Glutamatergic neuron (in vitro differentiated cells): ENCODE data around the gene CSTPP1. TPM values are rescaled to one million over a fixed set of nuclear protein-coding genes. Genes with fewer than 3 reads are reported as not detected.

ENCODE experiments used
- DNase-seq: peaks from one replicate; pipeline ENCODE4 v3.0.0; 2022
- H3K27ac Mint-ChIP-seq: one replicate; pipeline ENCODE4 v1.8.0; 2020; ENCODE audit warnings: mild to moderate bottlenecking, mixed read lengths, inconsistent platforms; ENCODE audit not compliant: unreplicated experiment
- H3K27me3 Mint-ChIP-seq: one replicate; pipeline ENCODE4 v1.8.0; 2020; ENCODE audit warnings: mild to moderate bottlenecking, moderate library complexity, mixed read lengths, inconsistent platforms; ENCODE audit not compliant: unreplicated experiment
- H3K36me3 Mint-ChIP-seq: one replicate; pipeline ENCODE4 v1.8.0; 2020; ENCODE audit warnings: mild to moderate bottlenecking, mixed read lengths, inconsistent platforms; ENCODE audit not compliant: unreplicated experiment
- H3K4me1 Mint-ChIP-seq: one replicate; pipeline ENCODE4 v1.8.0; 2020; ENCODE audit warnings: mild to moderate bottlenecking, low read depth, mixed read lengths, inconsistent platforms; ENCODE audit not compliant: unreplicated experiment
- H3K4me3 Mint-ChIP-seq: one replicate; pipeline ENCODE4 v1.8.0; 2020; ENCODE audit warnings: mild to moderate bottlenecking, mixed read lengths, inconsistent platforms; ENCODE audit not compliant: unreplicated experiment
- H3K9me3 Mint-ChIP-seq: one replicate; pipeline ENCODE4 v1.8.0; 2020; ENCODE audit warnings: mild to moderate bottlenecking, moderate library complexity, mixed read lengths, inconsistent platforms; ENCODE audit not compliant: unreplicated experiment
- CTCF ChIP-seq: fragments of 200-600 bp; sonication (generic); IDR thresholded peaks from one replicate; pipeline ENCODE4 v1.5.0; 2021; ENCODE audit not compliant: partially characterized antibody, unreplicated experiment
- total RNA-seq: library from RNA; stranded (reverse); fragmentation: NEBNext Ultra II Directional; extraction: Animal tissue kit (Norgen Biotek cat#: 25700); gene quantifications from one replicate; pipeline ENCODE4 v1.2.1, GENCODE V29; 2021; ENCODE audit not compliant: unreplicated experiment

CSTPP1 gene
- total RNA-seq, 1 donor from 2014 or later = 35.5 TPM

DNA sequence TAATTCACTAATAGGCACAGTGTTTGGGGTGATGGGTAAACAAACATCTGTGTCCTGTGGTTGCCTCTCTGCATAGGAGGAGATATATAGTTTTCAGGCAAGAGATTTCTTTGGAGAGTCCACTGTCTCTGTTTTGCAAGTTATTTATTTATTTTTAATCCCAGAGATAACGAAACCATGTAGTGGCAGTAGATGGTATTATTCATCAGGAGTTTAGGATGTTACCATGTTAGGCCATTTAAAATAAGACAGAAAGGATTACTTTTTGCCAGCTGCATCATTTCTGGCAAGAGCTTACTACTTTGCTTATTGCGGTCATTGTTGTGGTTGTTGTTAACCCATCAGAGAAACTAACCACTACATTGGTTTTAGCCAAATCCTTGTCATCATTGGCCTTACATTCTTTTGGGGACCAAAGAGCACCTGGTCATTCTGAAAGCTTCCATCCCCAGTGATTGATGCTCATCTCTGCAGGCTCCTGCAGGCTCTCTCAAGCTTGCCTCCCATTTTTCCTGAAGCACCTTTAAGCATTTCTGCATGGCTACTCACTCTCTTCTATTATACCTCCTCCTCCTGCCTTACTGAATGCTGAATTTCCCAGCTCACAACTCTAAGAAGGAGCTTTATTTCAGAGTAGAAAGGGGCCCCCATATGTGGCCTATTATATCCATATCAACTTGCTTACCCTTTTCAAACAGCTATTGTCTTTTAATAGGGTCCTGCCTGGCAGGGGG, 84.4 kb downstream of the CSTPP1 start:
- TF ChIP-seq CTCF = no peak
- peaks cover 3% of the 10 kb centered on the region for H3K9me3 Mint-ChIP-seq
- no peak overlapping the region for H3K4me3 Mint-ChIP-seq
- H3K4me1 Mint-ChIP-seq = peaks cover 3% of the 10 kb centered on the region
- H3K36me3 Mint-ChIP-seq = no peaks in the 10 kb centered on the region
- peaks cover 4% of the 10 kb centered on the region for H3K27me3 Mint-ChIP-seq
- DNase-seq = no peak
- no peak overlapping the region for H3K27ac Mint-ChIP-seq

DNA sequence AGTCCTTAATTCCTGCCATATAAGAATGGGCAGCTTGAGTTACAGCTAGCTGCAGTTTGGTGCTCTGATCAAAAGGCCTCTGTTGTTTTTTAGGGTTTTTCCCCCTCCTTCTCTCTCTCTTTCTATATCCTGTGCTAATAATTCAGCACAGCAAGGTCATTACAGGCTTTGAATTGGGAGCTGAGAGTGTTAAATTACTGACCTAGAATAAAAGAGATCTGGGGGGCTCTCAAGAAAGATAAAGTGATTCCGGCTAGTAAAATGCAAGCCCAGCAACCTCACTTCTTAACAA, 84.9 kb downstream of the CSTPP1 start:
- Mint-ChIP-seq H3K9me3 (peaks cover 3% of the 10 kb centered on the region), H3K4me3 (no peak overlapping the region), H3K4me1 (peaks cover 4% of the 10 kb centered on the region), H3K27me3 (peaks cover 4% of the 10 kb centered on the region), H3K36me3 (no peaks in the 10 kb centered on the region), H3K27ac (no peak overlapping the region)
- DNase-seq = no peak
- TF ChIP-seq CTCF = no peak

- Mint-ChIP-seq H3K4me1 (peaks cover 4% of the 10 kb centered on the region), H3K27me3 (peaks cover 3% of the 10 kb centered on the region), H3K36me3 (no peaks in the 10 kb centered on the region), H3K27ac (no peak overlapping the region), H3K9me3 (peaks cover 3% of the 10 kb centered on the region), H3K4me3 (no peak overlapping the region)
- DNase-seq = no peak
- TF ChIP-seq CTCF = no peak
Measured at GRCh38 chr11:47021965-47022364, 85.4 kb downstream of the CSTPP1 start.

GRCh38 chr11:47028195-47029093, 91.9 kb downstream of the CSTPP1 start:
- Mint-ChIP-seq H3K4me1 (peaks cover 4% of the 10 kb centered on the region), H3K36me3 (no peaks in the 10 kb centered on the region), H3K27ac (no peak overlapping the region), H3K9me3 (peaks cover 3% of the 10 kb centered on the region), H3K27me3 (peaks cover 3% of the 10 kb centered on the region), H3K4me3 (no peak overlapping the region)
- no peak for TF ChIP-seq CTCF
- DNase-seq = no peak

DNA sequence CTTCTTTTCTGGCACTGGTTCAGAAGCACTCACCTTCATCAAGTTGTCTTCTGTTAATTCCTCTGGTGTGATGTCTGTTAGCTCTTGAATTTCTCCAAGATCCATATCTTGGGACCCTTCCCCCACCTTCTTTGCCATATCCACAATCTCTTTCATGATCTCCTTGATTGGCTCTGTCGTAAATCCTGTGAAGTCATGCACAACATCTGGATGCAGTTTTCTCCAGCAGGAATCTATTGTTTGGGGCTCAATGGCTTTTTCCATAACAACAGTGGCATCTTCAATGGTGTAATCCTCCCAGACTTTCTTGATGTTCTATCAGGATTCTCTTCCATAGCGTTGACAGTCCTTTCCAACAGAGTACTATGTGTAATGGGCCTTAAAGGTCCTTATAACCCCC, 96.9 kb downstream of the CSTPP1 start:
- no peak overlapping the region for H3K27ac Mint-ChIP-seq
- H3K9me3 Mint-ChIP-seq = no peaks in the 10 kb centered on the region
- no peaks in the 10 kb centered on the region for H3K4me1 Mint-ChIP-seq
- DNase-seq = no peak
- no peak for TF ChIP-seq CTCF
- H3K36me3 Mint-ChIP-seq = no peaks in the 10 kb centered on the region
- no peaks in the 10 kb centered on the region for H3K27me3 Mint-ChIP-seq
- H3K4me3 Mint-ChIP-seq = no peak overlapping the region
